ENCODE measurements around the gene CPED1.

The CPED1 gene

DNA sequence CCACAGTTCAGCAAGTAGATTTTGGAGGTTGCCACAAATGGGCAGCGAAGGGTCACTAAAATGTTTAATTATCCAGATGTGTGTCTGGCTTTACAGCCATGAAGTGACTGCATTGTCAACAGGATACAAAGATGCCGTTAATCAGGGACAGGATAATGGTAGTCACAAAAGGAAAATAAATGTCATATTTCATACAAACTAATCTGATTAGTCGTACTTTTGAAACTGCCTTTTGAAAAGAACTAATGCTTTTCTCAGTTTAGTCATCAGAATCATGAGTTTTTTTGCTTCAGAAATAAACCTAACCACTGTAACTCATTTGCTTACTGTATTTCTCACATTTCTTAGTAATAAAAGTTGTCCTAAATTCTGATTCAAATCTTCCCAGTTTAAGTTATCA, 318.1 kb downstream of the CPED1 start (continued):
- TF ChIP-seq, protein P1, sequence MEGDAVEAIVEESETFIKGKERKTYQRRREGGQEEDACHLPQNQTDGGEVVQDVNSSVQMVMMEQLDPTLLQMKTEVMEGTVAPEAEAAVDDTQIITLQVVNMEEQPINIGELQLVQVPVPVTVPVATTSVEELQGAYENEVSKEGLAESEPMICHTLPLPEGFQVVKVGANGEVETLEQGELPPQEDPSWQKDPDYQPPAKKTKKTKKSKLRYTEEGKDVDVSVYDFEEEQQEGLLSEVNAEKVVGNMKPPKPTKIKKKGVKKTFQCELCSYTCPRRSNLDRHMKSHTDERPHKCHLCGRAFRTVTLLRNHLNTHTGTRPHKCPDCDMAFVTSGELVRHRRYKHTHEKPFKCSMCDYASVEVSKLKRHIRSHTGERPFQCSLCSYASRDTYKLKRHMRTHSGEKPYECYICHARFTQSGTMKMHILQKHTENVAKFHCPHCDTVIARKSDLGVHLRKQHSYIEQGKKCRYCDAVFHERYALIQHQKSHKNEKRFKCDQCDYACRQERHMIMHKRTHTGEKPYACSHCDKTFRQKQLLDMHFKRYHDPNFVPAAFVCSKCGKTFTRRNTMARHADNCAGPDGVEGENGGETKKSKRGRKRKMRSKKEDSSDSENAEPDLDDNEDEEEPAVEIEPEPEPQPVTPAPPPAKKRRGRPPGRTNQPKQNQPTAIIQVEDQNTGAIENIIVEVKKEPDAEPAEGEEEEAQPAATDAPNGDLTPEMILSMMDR (tag by site-specific recombination; IDR thresholded peaks at IDR 0.05) = no peak
- TF ChIP-seq, protein P2, sequence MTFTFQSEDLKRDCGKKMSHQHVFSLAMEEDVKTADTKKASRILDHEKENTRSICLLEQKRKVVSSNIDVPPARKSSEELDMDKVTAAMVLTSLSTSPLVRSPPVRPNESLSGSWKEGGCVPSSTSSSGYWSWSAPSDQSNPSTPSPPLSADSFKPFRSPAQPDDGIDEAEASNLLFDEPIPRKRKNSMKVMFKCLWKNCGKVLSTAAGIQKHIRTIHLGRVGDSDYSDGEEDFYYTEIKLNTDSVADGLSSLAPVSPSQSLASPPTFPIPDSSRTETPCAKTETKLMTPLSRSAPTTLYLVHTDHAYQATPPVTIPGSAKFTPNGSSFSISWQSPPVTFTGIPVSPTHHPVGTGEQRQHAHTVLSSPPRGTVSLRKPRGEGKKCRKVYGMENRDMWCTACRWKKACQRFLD (tag by site-specific recombination; IDR thresholded peaks at IDR 0.05) = no peak
- no peak for TF ChIP-seq ZIC2 (tag by site-specific recombination; IDR thresholded peaks at IDR 0.05)

DNA sequence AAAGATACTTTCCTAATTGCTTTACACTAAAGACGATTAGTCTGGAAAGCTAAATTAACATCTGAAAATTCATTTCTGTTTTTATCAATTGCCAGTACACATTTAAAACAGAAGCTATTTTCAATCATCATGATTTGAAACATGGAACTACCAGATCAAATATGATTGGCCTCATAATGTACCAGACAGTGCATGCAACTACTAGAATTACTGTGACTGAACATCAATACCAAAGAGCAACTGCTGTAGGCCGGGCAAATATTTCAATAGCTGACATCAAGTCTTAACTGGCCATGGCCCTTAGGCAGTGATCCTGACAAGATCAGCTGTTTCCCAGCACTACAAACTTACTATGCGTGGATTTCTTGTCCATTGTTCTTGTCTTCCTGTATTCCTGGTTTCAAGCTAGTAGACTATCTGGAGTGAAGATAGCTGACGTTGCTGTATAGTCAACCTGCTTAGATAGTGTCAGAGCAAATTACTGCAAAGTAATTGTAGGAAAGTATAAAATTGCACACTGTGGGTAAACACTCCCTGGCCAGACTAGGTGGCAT, 318.6 kb downstream of the CPED1 start:
- TF ChIP-seq GLI2 (tag by site-specific recombination; IDR thresholded peaks at IDR 0.05; ENCODE audit: borderline replicate concordance, low read depth) = no peak
- TF ChIP-seq ZNF677 (tag by site-specific recombination; IDR thresholded peaks at IDR 0.05) = peak; percentile 95
- no peak for TF ChIP-seq ZNF16 (tag by site-specific recombination; IDR thresholded peaks at IDR 0.05; ENCODE audit: low read depth)
- TF ChIP-seq ZNF354C (tag by site-specific recombination; IDR thresholded peaks at IDR 0.05; ENCODE audit: borderline replicate concordance, low read depth) = no peak
- Histone ChIP-seq H3K9me3 (ENCODE audit: control insufficient read depth, insufficient read depth, low read depth, low read length) (no peaks in the 10 kb centered on the region; the same call in 1 of the 2 replicates), H3K4me1 (ENCODE audit: control insufficient read depth, insufficient read depth, low read length) (no peaks in the 10 kb centered on the region), H3K4me3 (ENCODE audit: low read depth, low read length) (no peak overlapping the region), H3K27ac (ENCODE audit: extremely low read depth, low read depth, low read length) (no peak overlapping the region), H3K36me3 (ENCODE audit: control insufficient read depth in 2 of 2, insufficient read depth in 1 of 2, low read length in 2 of 2) (no peaks in the 10 kb centered on the region)
- CTCF ChIA-PET = no interaction called here
- POLR2A ChIA-PET = no interaction called here

DNA sequence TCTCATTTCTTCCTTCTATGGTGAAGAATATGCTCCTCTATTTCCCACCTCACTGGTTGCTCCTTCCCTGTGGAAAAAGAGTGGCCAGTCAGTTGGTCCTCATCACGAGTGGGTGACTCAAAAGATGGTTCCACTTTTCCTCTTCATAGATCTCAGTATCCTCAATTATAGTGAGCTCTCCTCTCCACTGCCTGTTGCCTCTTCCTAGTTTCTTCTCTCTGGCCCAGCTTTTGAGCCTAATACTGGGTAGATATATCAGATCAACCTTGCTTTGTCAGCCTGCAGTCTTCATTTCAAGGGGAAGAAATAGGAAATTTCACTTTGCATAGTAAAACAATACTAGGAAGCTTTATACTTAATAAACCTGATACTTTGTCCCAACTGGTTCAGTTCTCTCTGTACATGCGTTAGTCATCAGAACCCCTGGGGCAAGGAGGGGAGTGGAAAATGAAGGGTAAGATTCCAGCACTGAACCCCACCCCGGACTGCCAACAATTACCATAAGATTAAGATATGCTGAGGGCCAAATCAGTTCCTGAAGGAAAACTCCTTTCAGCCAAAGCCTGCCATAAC, 324.8 kb downstream of the CPED1 start:
- peak overlapping the region; percentile 11; the same call in 1 of the 2 replicates for H3K4me3 ChIP-seq (ENCODE audit: low read depth, low read length)
- H3K36me3 ChIP-seq (ENCODE audit: control insufficient read depth in 2 of 2, insufficient read depth in 1 of 2, low read length in 2 of 2) = no peaks in the 10 kb centered on the region
- POLR2A ChIA-PET = no interaction called here
- peaks cover 9% of the 10 kb centered on the region for H3K4me1 ChIP-seq (ENCODE audit: control insufficient read depth, insufficient read depth, low read length)
- CTCF ChIA-PET = interaction anchor here (1.3 kb wide), 1 partner anchor 16 kb away, joined by 5 read pairs; no protein-coding TSS in a partner anchor
- no peaks in the 10 kb centered on the region; the same call in 1 of the 2 replicates for H3K9me3 ChIP-seq (ENCODE audit: control insufficient read depth, insufficient read depth, low read depth, low read length)
- H3K27ac ChIP-seq (ENCODE audit: extremely low read depth, low read depth, low read length) = peak overlapping the region; percentile 90
- TF ChIP-seq ZNF324 (tag by site-specific recombination; IDR thresholded peaks at IDR 0.05) = no peak
- no peak for TF ChIP-seq ZXDB (tag by site-specific recombination; IDR thresholded peaks at IDR 0.05)
- no peak for TF ChIP-seq SCRT1 (tag by site-specific recombination; IDR thresholded peaks at IDR 0.05; ENCODE audit: borderline replicate concordance)
- no peak for TF ChIP-seq ZNF600 (tag by site-specific recombination; IDR thresholded peaks at IDR 0.05)
- TF ChIP-seq ZFP3 (tag by site-specific recombination; IDR thresholded peaks at IDR 0.05; ENCODE audit: low read depth) = no peak
- TF ChIP-seq, protein P3, sequence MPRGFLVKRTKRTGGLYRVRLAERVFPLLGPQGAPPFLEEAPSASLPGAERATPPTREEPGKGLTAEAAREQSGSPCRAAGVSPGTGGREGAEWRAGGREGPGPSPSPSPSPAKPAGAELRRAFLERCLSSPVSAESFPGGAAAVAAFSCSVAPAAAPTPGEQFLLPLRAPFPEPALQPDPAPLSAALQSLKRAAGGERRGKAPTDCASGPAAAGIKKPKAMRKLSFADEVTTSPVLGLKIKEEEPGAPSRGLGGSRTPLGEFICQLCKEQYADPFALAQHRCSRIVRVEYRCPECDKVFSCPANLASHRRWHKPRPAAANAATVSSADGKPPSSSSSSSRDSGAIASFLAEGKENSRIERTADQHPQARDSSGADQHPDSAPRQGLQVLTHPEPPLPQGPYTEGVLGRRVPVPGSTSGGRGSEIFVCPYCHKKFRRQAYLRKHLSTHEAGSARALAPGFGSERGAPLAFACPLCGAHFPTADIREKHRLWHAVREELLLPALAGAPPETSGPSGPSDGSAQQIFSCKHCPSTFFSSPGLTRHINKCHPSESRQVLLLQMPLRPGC (tag by site-specific recombination; IDR thresholded peaks at IDR 0.05) = peak; percentile 69
- no peak for TF ChIP-seq ZFP37 (tag by site-specific recombination; IDR thresholded peaks at IDR 0.05)
- TF ChIP-seq GLI2 (tag by site-specific recombination; IDR thresholded peaks at IDR 0.05; ENCODE audit: borderline replicate concordance, low read depth) = no peak
- peak; percentile 58; the same call in 1 of the 2 replicates for TF ChIP-seq ZBTB20 (tag by site-specific recombination; IDR thresholded peaks at IDR 0.05)
- TF ChIP-seq, protein P4, sequence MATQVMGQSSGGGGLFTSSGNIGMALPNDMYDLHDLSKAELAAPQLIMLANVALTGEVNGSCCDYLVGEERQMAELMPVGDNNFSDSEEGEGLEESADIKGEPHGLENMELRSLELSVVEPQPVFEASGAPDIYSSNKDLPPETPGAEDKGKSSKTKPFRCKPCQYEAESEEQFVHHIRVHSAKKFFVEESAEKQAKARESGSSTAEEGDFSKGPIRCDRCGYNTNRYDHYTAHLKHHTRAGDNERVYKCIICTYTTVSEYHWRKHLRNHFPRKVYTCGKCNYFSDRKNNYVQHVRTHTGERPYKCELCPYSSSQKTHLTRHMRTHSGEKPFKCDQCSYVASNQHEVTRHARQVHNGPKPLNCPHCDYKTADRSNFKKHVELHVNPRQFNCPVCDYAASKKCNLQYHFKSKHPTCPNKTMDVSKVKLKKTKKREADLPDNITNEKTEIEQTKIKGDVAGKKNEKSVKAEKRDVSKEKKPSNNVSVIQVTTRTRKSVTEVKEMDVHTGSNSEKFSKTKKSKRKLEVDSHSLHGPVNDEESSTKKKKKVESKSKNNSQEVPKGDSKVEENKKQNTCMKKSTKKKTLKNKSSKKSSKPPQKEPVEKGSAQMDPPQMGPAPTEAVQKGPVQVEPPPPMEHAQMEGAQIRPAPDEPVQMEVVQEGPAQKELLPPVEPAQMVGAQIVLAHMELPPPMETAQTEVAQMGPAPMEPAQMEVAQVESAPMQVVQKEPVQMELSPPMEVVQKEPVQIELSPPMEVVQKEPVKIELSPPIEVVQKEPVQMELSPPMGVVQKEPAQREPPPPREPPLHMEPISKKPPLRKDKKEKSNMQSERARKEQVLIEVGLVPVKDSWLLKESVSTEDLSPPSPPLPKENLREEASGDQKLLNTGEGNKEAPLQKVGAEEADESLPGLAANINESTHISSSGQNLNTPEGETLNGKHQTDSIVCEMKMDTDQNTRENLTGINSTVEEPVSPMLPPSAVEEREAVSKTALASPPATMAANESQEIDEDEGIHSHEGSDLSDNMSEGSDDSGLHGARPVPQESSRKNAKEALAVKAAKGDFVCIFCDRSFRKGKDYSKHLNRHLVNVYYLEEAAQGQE (tag by site-specific recombination; IDR thresholded peaks at IDR 0.05) = 0 out of 2 replicates have a peak, but pooled peaks have one; percentile 2
- TF ChIP-seq, protein P5, sequence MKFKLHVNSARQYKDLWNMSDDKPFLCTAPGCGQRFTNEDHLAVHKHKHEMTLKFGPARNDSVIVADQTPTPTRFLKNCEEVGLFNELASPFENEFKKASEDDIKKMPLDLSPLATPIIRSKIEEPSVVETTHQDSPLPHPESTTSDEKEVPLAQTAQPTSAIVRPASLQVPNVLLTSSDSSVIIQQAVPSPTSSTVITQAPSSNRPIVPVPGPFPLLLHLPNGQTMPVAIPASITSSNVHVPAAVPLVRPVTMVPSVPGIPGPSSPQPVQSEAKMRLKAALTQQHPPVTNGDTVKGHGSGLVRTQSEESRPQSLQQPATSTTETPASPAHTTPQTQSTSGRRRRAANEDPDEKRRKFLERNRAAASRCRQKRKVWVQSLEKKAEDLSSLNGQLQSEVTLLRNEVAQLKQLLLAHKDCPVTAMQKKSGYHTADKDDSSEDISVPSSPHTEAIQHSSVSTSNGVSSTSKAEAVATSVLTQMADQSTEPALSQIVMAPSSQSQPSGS (tag by site-specific recombination; IDR thresholded peaks at IDR 0.05; ENCODE audit: low read depth) = no peak
- TF ChIP-seq ZNF658 (tag by site-specific recombination; IDR thresholded peaks at IDR 0.05) = no peak
- TF ChIP-seq ZNF664 (tag by site-specific recombination; IDR thresholded peaks at IDR 0.05) = no peak
- TF ChIP-seq, protein P6, sequence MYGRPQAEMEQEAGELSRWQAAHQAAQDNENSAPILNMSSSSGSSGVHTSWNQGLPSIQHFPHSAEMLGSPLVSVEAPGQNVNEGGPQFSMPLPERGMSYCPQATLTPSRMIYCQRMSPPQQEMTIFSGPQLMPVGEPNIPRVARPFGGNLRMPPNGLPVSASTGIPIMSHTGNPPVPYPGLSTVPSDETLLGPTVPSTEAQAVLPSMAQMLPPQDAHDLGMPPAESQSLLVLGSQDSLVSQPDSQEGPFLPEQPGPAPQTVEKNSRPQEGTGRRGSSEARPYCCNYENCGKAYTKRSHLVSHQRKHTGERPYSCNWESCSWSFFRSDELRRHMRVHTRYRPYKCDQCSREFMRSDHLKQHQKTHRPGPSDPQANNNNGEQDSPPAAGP (tag by site-specific recombination; IDR thresholded peaks at IDR 0.05) = no peak
- TF ChIP-seq PRDM1 (tag by site-specific recombination; IDR thresholded peaks at IDR 0.05) = 0 out of 2 replicates have a peak, but pooled peaks have one; percentile 10
- TF ChIP-seq ZNF140 (tag by site-specific recombination; IDR thresholded peaks at IDR 0.05) = no peak
